Epithelial cell of prostate (primary cell): ENCODE measurements around the gene OR5B21.

ENCODE experiments used
- DNase-seq: peaks from one replicate; pipeline ENCODE4 v3.0.0-alpha.2; 2011; ENCODE audit warnings: low read depth, low spot score
- H3K27ac ChIP-seq: fragments of 450-650 bp; 2 replicates; pipeline ENCODE4 v1.5.1; 2017; ENCODE audit warnings: mild to moderate bottlenecking

Gene OR5B21

DNA sequence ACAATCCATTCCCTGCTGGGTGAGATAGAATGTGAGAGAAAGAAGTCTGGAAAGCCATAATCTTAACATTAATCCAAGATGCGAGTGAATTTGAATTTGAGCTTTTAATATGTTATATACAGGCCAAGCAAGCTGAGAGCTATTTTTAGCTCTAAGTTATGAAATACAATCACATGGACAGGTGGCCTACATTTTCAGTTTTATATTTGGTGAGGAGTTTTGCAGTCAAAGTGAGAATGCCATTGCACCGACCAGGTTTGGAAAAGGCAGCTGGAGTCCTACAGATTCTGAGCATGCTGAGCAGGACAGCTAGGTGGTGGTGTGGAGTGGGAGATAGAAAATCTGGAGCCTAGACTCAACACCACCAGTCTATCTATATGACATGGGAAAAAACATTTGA is 12.0 kb downstream of the OR5B21 start:
- no peak for DNase-seq
- no peak overlapping the region for H3K27ac ChIP-seq

GRCh38 chr11:58494101-58494500 is 13.8 kb downstream of the OR5B21 start:
- H3K27ac ChIP-seq, result peak overlapping the region; percentile 59

DNA sequence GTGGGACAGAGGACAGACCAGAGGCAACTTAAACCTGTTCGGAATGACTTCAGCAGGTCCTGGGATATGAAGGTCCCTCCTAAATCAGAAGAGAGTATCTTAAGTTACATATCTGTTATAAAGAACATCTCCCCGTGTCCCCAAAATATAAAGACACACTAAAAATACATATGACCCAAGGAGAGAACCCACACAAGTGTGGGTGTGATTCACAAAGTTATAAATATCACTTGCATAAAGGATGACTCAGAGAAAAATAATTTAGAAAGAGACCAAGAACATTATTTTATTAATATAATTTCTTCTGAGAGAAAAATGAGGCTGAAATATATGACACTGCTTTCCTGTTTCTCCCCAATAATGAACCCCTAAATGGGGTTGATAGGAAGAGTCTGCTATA is 14.2 kb downstream of the OR5B21 start:
- DNase-seq, result no peak
- peak overlapping the region; percentile 59 for H3K27ac ChIP-seq

More at GRCh38 chr11:58494101-58494500, 13.8 kb downstream of the OR5B21 start:
- DNase-seq, result no peak

DNA sequence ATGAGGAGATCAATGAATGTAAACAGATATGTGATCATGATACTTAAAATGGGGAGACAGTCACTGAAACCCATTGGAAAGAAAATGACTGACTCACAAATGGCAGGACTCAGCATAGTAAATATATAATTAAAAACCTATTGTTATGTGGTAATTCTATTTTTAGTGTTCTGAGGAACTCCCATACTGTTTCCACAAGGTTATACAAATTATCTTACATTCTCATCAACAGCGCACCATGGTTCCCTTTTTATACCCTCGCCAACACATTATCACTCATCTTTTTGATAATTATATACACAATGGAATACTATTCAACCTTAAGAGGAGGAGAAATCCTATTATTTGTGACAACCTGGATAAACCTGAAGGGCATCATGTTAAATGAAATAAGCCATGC is 17.1 kb downstream of the OR5B21 start:
- H3K27ac ChIP-seq, result no peak overlapping the region
- DNase-seq, result no peak

GRCh38 chr11:58487170-58487569 is 20.7 kb downstream of the OR5B21 start:
- H3K27ac ChIP-seq, result no peak overlapping the region
- no peak for DNase-seq

DNA sequence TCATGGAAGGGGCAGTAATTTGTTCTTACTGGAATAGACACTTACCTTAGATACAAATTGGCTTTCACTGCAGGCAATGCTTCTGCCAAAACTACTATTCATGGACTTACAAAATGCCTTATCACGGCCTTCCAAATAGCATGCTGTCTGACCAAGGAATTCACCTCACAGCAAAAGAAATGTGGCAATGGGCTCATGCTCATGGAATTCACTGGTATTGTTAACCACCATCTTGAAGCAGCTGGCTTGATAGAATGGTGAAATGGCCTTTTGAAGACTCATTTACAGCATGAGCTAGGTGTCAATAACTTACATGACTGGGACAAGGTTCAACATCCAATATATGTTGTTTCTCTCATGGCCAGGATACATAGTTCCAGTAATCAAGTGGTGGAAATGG is 21.9 kb downstream of the OR5B21 start:
- no peak for DNase-seq

GRCh38 chr11:58471892-58472291 is 36.0 kb downstream of the OR5B21 start:
- H3K27ac ChIP-seq, result no peak overlapping the region
- no peak for DNase-seq

More for the DNA sequence above, 21.9 kb downstream of the OR5B21 start:
- no peak overlapping the region for H3K27ac ChIP-seq

- no peak for DNase-seq
- peak overlapping the region; percentile 29 for H3K27ac ChIP-seq
Measured at GRCh38 chr11:58466293-58466692, 41.6 kb downstream of the OR5B21 start.

DNA sequence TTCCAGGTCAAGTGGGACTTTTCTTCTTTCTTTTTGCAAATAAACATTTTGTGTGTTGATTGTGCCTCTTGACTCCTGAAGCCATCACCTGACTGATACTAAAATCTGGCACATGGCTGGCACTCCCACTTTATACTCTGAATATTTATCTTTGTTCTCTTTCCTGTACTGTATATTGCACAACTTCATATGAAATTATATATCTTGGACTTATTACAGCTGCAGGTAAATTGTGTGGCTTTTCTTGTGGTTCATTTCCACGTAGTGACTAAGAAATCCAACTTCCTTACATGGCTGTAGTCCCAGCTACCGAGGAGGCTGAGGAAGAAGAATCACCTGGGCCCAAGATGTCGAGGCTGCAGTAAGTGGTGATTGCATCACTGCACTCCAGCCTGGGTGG is 42.2 kb downstream of the OR5B21 start:
- peak; percentile 61 for DNase-seq
- H3K27ac ChIP-seq, result peak overlapping the region; percentile 29
